Activated naive CD8-positive, alpha-beta T cell treated with anti-CD3 and anti-CD28 coated beads, Interleukin-2, amount 50 U/mL, for 16 hours (primary cell): ENCODE measurements around the gene WDPCP.
"Not testable (repeated sequence)": the region's sequence is repeated elsewhere in the genome, so short reads cannot be mapped to it uniquely, and the experiment has no call there.

Source experiments
- DNase-seq: peaks from one replicate; pipeline ENCODE4 v3.0.0-alpha.2; 2020; ENCODE audit warnings: low read depth, low spot score

Gene WDPCP

GRCh38 chr2:63121055-63121834 lies 467.0 kb downstream of the WDPCP start:
- no peak for DNase-seq

GRCh38 chr2:63118821-63119220 lies 469.5 kb downstream of the WDPCP start:
- DNase-seq: no peak

GRCh38 chr2:63104482-63104881 lies 483.8 kb downstream of the WDPCP start:
- DNase-seq: no peak

GRCh38 chr2:63101954-63102353 lies 486.3 kb downstream of the WDPCP start:
- DNase-seq: no peak

GRCh38 chr2:63099032-63099431 lies 489.2 kb downstream of the WDPCP start:
- DNase-seq: no peak

- no peak for DNase-seq
Measured at GRCh38 chr2:63096491-63096890, 491.8 kb downstream of the WDPCP start.

GRCh38 chr2:63093502-63093901 lies 494.8 kb downstream of the WDPCP start:
- DNase-seq: no peak

- no peak for DNase-seq
Measured at GRCh38 chr2:63092857-63093256, 495.4 kb downstream of the WDPCP start.

- no peak for DNase-seq
Measured at GRCh38 chr2:63092401-63092800, 495.9 kb downstream of the WDPCP start.

- DNase-seq: no peak
Measured at GRCh38 chr2:63086687-63087086, 501.6 kb downstream of the WDPCP start.

- DNase-seq: no peak
Measured at GRCh38 chr2:63081404-63081803, 506.9 kb downstream of the WDPCP start.

- no peak for DNase-seq
Measured at GRCh38 chr2:63078852-63079606, 509.2 kb downstream of the WDPCP start.

GRCh38 chr2:63074399-63074798 lies 513.9 kb downstream of the WDPCP start:
- DNase-seq: not testable (repeated sequence)

GRCh38 chr2:63073994-63074393 lies 514.3 kb downstream of the WDPCP start:
- DNase-seq: no peak

GRCh38 chr2:63071664-63072063 lies 516.6 kb downstream of the WDPCP start:
- no peak for DNase-seq
